ENCODE measurements around the gene GBGT1.

DNA sequence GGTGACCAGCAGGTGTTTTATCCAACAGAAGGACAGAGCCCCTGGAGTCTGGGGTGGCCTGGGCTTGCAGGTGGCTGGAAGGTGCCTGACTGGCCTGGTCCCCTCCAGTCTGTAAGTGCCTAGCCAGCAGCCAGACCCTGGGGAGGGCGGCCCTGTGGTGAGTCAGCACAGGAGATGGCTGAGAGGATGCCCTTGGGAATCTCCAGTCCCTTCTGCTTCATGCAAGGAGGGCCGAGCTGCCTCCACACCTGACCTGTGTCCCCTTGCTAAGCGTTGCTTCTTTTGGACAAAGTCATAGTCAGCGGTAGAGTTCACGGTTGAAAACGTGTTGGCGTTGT lies 25.1 kb upstream of the GBGT1 start:
- no peak for TF ChIP-seq POLR2AphosphoS5 (IDR thresholded peaks at IDR 0.05; ENCODE audit: low read depth, low read length)
- TF ChIP-seq, protein P1, sequence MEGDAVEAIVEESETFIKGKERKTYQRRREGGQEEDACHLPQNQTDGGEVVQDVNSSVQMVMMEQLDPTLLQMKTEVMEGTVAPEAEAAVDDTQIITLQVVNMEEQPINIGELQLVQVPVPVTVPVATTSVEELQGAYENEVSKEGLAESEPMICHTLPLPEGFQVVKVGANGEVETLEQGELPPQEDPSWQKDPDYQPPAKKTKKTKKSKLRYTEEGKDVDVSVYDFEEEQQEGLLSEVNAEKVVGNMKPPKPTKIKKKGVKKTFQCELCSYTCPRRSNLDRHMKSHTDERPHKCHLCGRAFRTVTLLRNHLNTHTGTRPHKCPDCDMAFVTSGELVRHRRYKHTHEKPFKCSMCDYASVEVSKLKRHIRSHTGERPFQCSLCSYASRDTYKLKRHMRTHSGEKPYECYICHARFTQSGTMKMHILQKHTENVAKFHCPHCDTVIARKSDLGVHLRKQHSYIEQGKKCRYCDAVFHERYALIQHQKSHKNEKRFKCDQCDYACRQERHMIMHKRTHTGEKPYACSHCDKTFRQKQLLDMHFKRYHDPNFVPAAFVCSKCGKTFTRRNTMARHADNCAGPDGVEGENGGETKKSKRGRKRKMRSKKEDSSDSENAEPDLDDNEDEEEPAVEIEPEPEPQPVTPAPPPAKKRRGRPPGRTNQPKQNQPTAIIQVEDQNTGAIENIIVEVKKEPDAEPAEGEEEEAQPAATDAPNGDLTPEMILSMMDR (IDR thresholded peaks at IDR 0.05): no peak

Measured in Panc1 (cell line).